GM23338 (cell line): Measurements from ENCODE around the gene ATF7. TPM values are rescaled to one million over a fixed set of nuclear protein-coding genes. Genes with fewer than 3 reads are reported as not detected.

Source experiments
- ATAC-seq: fragments of 200-7000 bp; cut with Tn5 transposase; 3 replicates; pipeline ENCODE4 v1.9.1; 2020
- DNase-seq: peaks from one replicate; pipeline ENCODE4 v3.0.0-alpha.2; 2015; ENCODE audit warnings: low spot score
- H2AFZ ChIP-seq: fragments of 200-600 bp; sonication (generic); 2 replicates; pipeline ENCODE4 v1.8.0; 2016; ENCODE audit warnings: antibody characterized with exemption, mild to moderate bottlenecking, moderate library complexity
- H3F3A ChIP-seq: fragments of 200-600 bp; sonication (generic); replicated peaks from 2 replicates; pipeline ENCODE4 v1.8.0; 2017; ENCODE audit warnings: antibody characterized with exemption, mixed run types, low read depth
- H3K27ac ChIP-seq: fragments of 200-600 bp; sonication (generic); 2 replicates; pipeline ENCODE4 v1.6.1; 2016; ENCODE audit warnings: low read depth
- H3K27me3 ChIP-seq: fragments of 200-600 bp; sonication (generic); 2 replicates; pipeline ENCODE4 v1.8.0; 2016; ENCODE audit warnings: mild to moderate bottlenecking, mixed run types, moderate library complexity; ENCODE audit not compliant: insufficient read depth
- H3K36me3 ChIP-seq: fragments of 200-600 bp; sonication (generic); 2 replicates; pipeline ENCODE4 v1.8.0; 2016; ENCODE audit warnings: mild to moderate bottlenecking; ENCODE audit not compliant: insufficient read depth
- H3K4me1 ChIP-seq: fragments of 200-600 bp; sonication (generic); 2 replicates; pipeline ENCODE4 v1.8.0; 2016; ENCODE audit warnings: mild to moderate bottlenecking, moderate library complexity; ENCODE audit not compliant: insufficient read depth
- H3K4me2 ChIP-seq: fragments of 200-600 bp; sonication (generic); 2 replicates; pipeline ENCODE4 v1.7.1; 2017; ENCODE audit warnings: mixed run types
- H3K4me3 ChIP-seq: fragments of 200-600 bp; sonication (generic); 2 replicates; pipeline ENCODE4 v1.6.1; 2016; ENCODE audit warnings: mixed run types
- H3K79me2 ChIP-seq: fragments of 200-600 bp; sonication (generic); replicated peaks from 2 replicates; pipeline ENCODE4 v1.8.0; 2017; ENCODE audit warnings: mild to moderate bottlenecking; ENCODE audit not compliant: insufficient read depth
- H3K9me2 ChIP-seq: fragments of 200-600 bp; sonication (generic); 2 replicates; pipeline ENCODE4 v1.8.0; 2017; ENCODE audit not compliant: insufficient read depth
- H4K20me1 ChIP-seq: fragments of 200-600 bp; sonication (generic); replicated peaks from 2 replicates; pipeline ENCODE4 v1.8.0; 2017; ENCODE audit warnings: mild to moderate bottlenecking; ENCODE audit not compliant: insufficient read depth
- H3K27ac Mint-ChIP-seq: 2 replicates; pipeline ENCODE4 v1.8.0; 2020; ENCODE audit warnings: inconsistent platforms, mild to moderate bottlenecking, moderate library complexity, mixed read lengths
- H3K27me3 Mint-ChIP-seq: 3 replicates; pipeline ENCODE4 v1.8.0; 2022; ENCODE audit warnings: low read depth, mild to moderate bottlenecking, moderate library complexity, mixed read lengths, inconsistent platforms; ENCODE audit not compliant: insufficient read depth, poor library complexity
- H3K36me3 Mint-ChIP-seq: 3 replicates; pipeline ENCODE4 v1.8.0; 2021; ENCODE audit warnings: low read depth, mild to moderate bottlenecking, inconsistent platforms, moderate library complexity, mixed read lengths
- H3K4me1 Mint-ChIP-seq: 3 replicates; pipeline ENCODE4 v1.8.0; 2020; ENCODE audit warnings: mild to moderate bottlenecking, inconsistent platforms, mixed read lengths
- H3K4me3 Mint-ChIP-seq: 3 replicates; pipeline ENCODE4 v1.8.0; 2021; ENCODE audit warnings: moderate library complexity, mild to moderate bottlenecking, inconsistent platforms, mixed read lengths
- H3K9me3 Mint-ChIP-seq: 3 replicates; pipeline ENCODE4 v1.8.0; 2020; ENCODE audit warnings: moderate library complexity, mild to moderate bottlenecking, inconsistent platforms, mixed read lengths
- CREB1 ChIP-seq: fragments of 250-450 bp; sonication (Bioruptor Pico); IDR thresholded peaks from 2 replicates; pipeline ENCODE4 v1.5.0; 2020; ENCODE audit warnings: low read depth, mild to moderate bottlenecking, moderate library complexity
- CTCF ChIP-seq, 2 experiments: fragments of 200-600 bp in 1 of 2; sonication (generic) in 1 of 2; conservative IDR thresholded peaks; 2 replicates each; pipeline versions ENCODE4 v1.5.1 to v1.6.1; 2016 to 2017; ENCODE audit warnings: antibody characterized with exemption in 2 of 2, low read depth in 2 of 2, mild to moderate bottlenecking in 2 of 2, moderate library complexity in 1 of 2
- EZH2 ChIP-seq: fragments of 200-600 bp; sonication (generic); IDR thresholded peaks from one replicate; pipeline ENCODE4 v1.8.0; 2017; ENCODE audit warnings: antibody characterized with exemption, mild to moderate bottlenecking, low read depth; ENCODE audit not compliant: unreplicated experiment
- EZH2phosphoT487 ChIP-seq: fragments of 200-600 bp; sonication (generic); IDR thresholded peaks from one replicate; pipeline ENCODE4 v1.8.1; 2018; ENCODE audit warnings: antibody characterized with exemption; ENCODE audit not compliant: unreplicated experiment
- JUNB ChIP-seq: IDR thresholded peaks from one replicate; pipeline ENCODE4 v1.6.1; 2016; ENCODE audit warnings: antibody characterized with exemption; ENCODE audit not compliant: unreplicated experiment
- NANOG ChIP-seq: IDR thresholded peaks from 2 replicates; pipeline ENCODE4 v1.6.1; 2016; ENCODE audit warnings: antibody characterized with exemption, borderline replicate concordance
- POLR2AphosphoS5 ChIP-seq: IDR thresholded peaks from 2 replicates; pipeline ENCODE4 v1.6.1; 2016; ENCODE audit warnings: antibody characterized with exemption, low read depth
- REST ChIP-seq: IDR thresholded peaks from one replicate; pipeline ENCODE4 v1.6.1; 2018; ENCODE audit warnings: antibody characterized with exemption; ENCODE audit not compliant: unreplicated experiment
- STAT1 ChIP-seq: IDR thresholded peaks from one replicate; pipeline ENCODE4 v1.6.1; 2016; ENCODE audit warnings: antibody characterized with exemption; ENCODE audit not compliant: unreplicated experiment
- ZNF114 ChIP-seq: fragments of 250-450 bp; sonication (Bioruptor Pico); IDR thresholded peaks from 2 replicates; pipeline ENCODE4 v1.5.0; 2020; ENCODE audit warnings: mild to moderate bottlenecking, moderate library complexity
- ZNF331 ChIP-seq: fragments of 250-450 bp; sonication (Bioruptor Pico); IDR thresholded peaks from 2 replicates; pipeline ENCODE4 v1.5.0; 2020; ENCODE audit warnings: low read depth, mild to moderate bottlenecking, moderate library complexity
- ZNF462 ChIP-seq: fragments of 250-450 bp; sonication (Bioruptor Pico); IDR thresholded peaks from 2 replicates; pipeline ENCODE4 v1.5.0; 2020; ENCODE audit warnings: mild to moderate bottlenecking, moderate library complexity
- polyA plus RNA-seq: library from polyadenylated mRNA; unstranded; fragments of >200 nt; fragmentation: Nextera tagmentation; extraction: Ambion mirVana; gene quantifications from 2 replicates; pipeline ENCODE4 v1.2.1, GENCODE V29; 2016
- total RNA-seq: library from RNA; depleted of rRNA; stranded (reverse); fragments of >200 nt; shearing (Covaris generic); gene quantifications from 2 replicates; pipeline ENCODE4 v1.2.3, GENCODE V29; 2014
- TF ChIP-seq, protein P1 (sequence below): IDR thresholded peaks from 2 replicates; pipeline ENCODE4 v1.6.1; 2016; ENCODE audit warnings: antibody characterized with exemption

The ATF7 gene
- total and polyA plus RNA-seq, 2 experiments from 2014 or later: 13.9 to 16.3 TPM

DNA sequence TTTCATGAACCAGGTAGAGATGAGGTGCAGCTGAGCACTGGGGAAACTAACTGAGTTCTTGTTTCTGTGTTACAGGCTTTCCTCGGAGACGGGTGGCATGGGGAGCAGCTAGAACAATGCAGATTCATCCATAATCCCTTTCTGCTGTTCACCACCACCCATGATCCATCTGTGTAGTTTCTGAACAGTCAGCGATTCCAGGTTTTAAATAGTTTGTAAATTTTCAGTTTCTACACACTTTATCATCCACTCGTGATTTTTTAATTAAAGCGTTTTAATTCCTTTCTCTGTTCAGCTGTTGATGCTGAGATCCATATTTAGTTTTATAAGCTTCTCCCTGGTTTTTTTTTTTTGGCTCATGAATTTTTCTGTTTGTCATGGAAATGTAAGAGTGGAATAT is 146.9 kb downstream of the ATF7 start:
- Histone ChIP-seq H3K4me1 (peaks cover 29% of the 10 kb centered on the region), H4K20me1 (peaks cover 62% of the 10 kb centered on the region), H3K36me3 (peaks cover 53% of the 10 kb centered on the region), H3K9me2 (no peaks in the 10 kb centered on the region), H3F3A (peaks cover 58% of the 10 kb centered on the region), H3K79me2 (peaks cover 20% of the 10 kb centered on the region), H3K4me2 (no peak overlapping the region), H2AFZ (no peak overlapping the region), H3K27ac (peak overlapping the region; percentile 71), H3K27me3 (no peaks in the 10 kb centered on the region), H3K4me3 (no peak overlapping the region)
- DNase-seq (no peak), ATAC-seq (no peak)
- Mint-ChIP-seq H3K4me1 (peaks cover 47% of the 10 kb centered on the region), H3K27me3 (peaks cover 30% of the 10 kb centered on the region), H3K27ac (no peak overlapping the region), H3K36me3 (peaks cover 91% of the 10 kb centered on the region), H3K9me3 (no peaks in the 10 kb centered on the region), H3K4me3 (no peak overlapping the region)
- TF ChIP-seq REST (no peak), STAT1 (no peak), NANOG (no peak), ZNF331 (CRISPR knock-in tag) (no peak), CTCF (conservative IDR thresholded peaks at IDR 0.05; ENCODE audit: low read depth in 2 of 2) (no peak), ZNF462 (no peak), POLR2AphosphoS5 (no peak), ZNF114 (CRISPR knock-in tag) (no peak), EZH2 (no peak), CREB1 (no peak), EZH2phosphoT487 (no peak), JUNB (no peak)
- TF ChIP-seq, protein P1, sequence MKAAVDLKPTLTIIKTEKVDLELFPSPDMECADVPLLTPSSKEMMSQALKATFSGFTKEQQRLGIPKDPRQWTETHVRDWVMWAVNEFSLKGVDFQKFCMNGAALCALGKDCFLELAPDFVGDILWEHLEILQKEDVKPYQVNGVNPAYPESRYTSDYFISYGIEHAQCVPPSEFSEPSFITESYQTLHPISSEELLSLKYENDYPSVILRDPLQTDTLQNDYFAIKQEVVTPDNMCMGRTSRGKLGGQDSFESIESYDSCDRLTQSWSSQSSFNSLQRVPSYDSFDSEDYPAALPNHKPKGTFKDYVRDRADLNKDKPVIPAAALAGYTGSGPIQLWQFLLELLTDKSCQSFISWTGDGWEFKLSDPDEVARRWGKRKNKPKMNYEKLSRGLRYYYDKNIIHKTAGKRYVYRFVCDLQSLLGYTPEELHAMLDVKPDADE: no peak
